Measurements from ENCODE around the gene RHOF. TPM values are rescaled to one million over a fixed set of nuclear protein-coding genes. Genes with fewer than 3 reads are reported as not detected.
A peak's percentile ranks its signal among the peaks of the same experiment; 100 is the strongest.

RHOF gene
- total and polyA plus RNA-seq, 2 of the 13 experiments (the other 11 are each of a cell fraction or from before 2014, with no cell fraction given) = 14.6 to 32.2 TPM

GRCh38 chr12:121799156-121799841 is 5.8 kb upstream of the RHOF start (continued):
- TF ChIP-seq ARID4A (CRISPR knock-in tag; IDR thresholded peaks at IDR 0.05; ENCODE audit: borderline replicate concordance) (0 out of 2 replicates have a peak, but pooled peaks have one; percentile 5), BCL3 (CRISPR knock-in tag; IDR thresholded peaks at IDR 0.05) (no peak), ZBTB1 (CRISPR knock-in tag; IDR thresholded peaks at IDR 0.05; ENCODE audit: borderline replicate concordance) (no peak), SP5 (CRISPR knock-in tag; IDR thresholded peaks at IDR 0.05; ENCODE audit: borderline replicate concordance, low read depth) (0 out of 2 replicates have a peak, but pooled peaks have one; percentile 14), GZF1 (CRISPR knock-in tag; IDR thresholded peaks at IDR 0.05) (0 out of 2 replicates have a peak, but pooled peaks have one; percentile 19), BATF2 (CRISPR knock-in tag; IDR thresholded peaks at IDR 0.05) (no peak), THAP9 (CRISPR knock-in tag; IDR thresholded peaks at IDR 0.05; ENCODE audit: borderline replicate concordance) (peak; percentile 61; the same call in 1 of the 2 replicates), SP2 (CRISPR knock-in tag; IDR thresholded peaks at IDR 0.05) (no peak), THRA (CRISPR knock-in tag; IDR thresholded peaks at IDR 0.05; ENCODE audit: borderline replicate concordance) (peak; percentile 62; the same call in 1 of the 2 replicates), ZSCAN29 (CRISPR knock-in tag; conservative IDR thresholded peaks at IDR 0.05) (no peak), ZFX (CRISPR knock-in tag; IDR thresholded peaks at IDR 0.05; ENCODE audit: low read depth) (peak; percentile 7; the same call in 1 of the 2 replicates), ZBTB20 (CRISPR knock-in tag; IDR thresholded peaks at IDR 0.05; ENCODE audit: borderline replicate concordance, low read depth) (peak; percentile 23; the same call in 1 of the 2 replicates), ZFYVE20 (CRISPR knock-in tag; IDR thresholded peaks at IDR 0.05; ENCODE audit: borderline replicate concordance, low read depth) (0 out of 2 replicates have a peak, but pooled peaks have one; percentile 33), FIP1L1 (IDR thresholded peaks at IDR 0.05; ENCODE audit: borderline replicate concordance, insufficient read depth, low read depth, low read length) (no peak), BORCS8-MEF2B (CRISPR knock-in tag; IDR thresholded peaks at IDR 0.05) (0 out of 2 replicates have a peak, but pooled peaks have one; percentile 8), PCBP1 (IDR thresholded peaks at IDR 0.05; ENCODE audit: borderline replicate concordance, low read depth, low read length) (peak; percentile 96), SMYD3 (CRISPR knock-in tag; IDR thresholded peaks at IDR 0.05) (no peak)

All from HepG2 (cell line).